ENCODE data around the gene ZNHIT3. TPM values are rescaled to one million over a fixed set of nuclear protein-coding genes. Genes with fewer than 3 reads are reported as not detected.

The ZNHIT3 gene
- total and polyA plus RNA-seq, 2 of the 13 experiments (the other 11 are each of a cell fraction or from before 2014, with no cell fraction given): 66.6 to 77.4 TPM

DNA sequence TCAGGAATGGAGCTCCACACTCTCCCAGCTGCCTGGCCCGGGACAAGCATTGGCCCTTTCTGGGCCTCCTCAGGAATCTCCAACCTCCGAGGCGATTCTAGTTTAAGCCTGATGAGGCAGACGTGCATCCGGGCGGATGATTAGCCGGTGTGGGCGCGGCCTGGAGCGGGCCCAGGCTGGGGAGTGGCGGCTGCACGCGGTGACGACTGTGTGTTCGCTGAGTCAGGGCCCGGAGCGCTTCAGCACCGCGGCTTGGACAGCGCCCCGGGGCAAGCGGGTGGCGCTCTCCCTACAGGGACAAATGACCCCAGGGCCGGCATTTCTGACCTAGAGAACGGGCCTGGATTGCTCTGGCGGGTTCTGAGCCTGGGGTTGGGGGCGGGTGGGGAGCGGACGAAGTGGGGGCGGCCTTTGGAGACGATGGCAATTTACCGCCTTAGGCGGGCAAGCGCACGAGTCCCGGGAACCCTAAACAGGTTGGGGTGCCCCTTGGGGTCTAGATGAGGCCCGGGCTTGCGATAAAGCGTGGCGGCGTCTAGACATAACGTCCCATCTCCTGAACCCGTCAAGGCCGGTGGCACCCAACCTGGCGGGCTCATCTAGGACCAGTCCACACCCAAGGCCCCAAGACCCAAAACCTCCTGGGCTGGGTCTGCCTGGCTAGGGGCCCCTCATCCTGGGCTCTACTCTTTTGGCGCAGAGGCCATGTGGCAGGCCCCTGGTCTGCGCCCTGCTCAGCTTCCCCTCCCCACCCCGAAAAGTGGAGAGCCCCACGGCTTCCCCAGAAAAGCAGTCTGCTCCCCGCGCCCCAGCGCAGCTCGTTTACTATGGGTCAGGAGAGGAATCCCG is 22.3 kb upstream of the ZNHIT3 start (continued):
- TF ChIP-seq KLF15 (CRISPR knock-in tag; IDR thresholded peaks at IDR 0.05; ENCODE audit: borderline replicate concordance): 0 out of 2 replicates have a peak, but pooled peaks have one; percentile 42
- no peak for TF ChIP-seq HCFC1 (IDR thresholded peaks at IDR 0.05; ENCODE audit: low read depth, low read length)
- no peak for TF ChIP-seq ATF4 (CRISPR knock-in tag; IDR thresholded peaks at IDR 0.05)
- TF ChIP-seq STAG1 (CRISPR knock-in tag; IDR thresholded peaks at IDR 0.05): no peak
- TF ChIP-seq USF2 (IDR thresholded peaks at IDR 0.05; ENCODE audit: low read depth, low read length): no peak
- no peak for TF ChIP-seq USF2 (CRISPR knock-in tag; IDR thresholded peaks at IDR 0.05; ENCODE audit: borderline replicate concordance)
- TF ChIP-seq ZFY (CRISPR knock-in tag; IDR thresholded peaks at IDR 0.05): peak; percentile 39; the same call in 1 of the 2 replicates
- no peak for TF ChIP-seq SMARCC2 (IDR thresholded peaks at IDR 0.05)
- no peak for TF ChIP-seq ZNF367 (CRISPR knock-in tag; IDR thresholded peaks at IDR 0.05; ENCODE audit: borderline replicate concordance)
- no peak for TF ChIP-seq ZNF850 (CRISPR knock-in tag; conservative IDR thresholded peaks at IDR 0.05)
- TF ChIP-seq ATF6 (CRISPR knock-in tag; conservative IDR thresholded peaks at IDR 0.05): no peak
- no peak for TF ChIP-seq ZNF770 (CRISPR knock-in tag; IDR thresholded peaks at IDR 0.05)
- peak; percentile 30; the same call in 1 of the 2 replicates for TF ChIP-seq SRY (CRISPR knock-in tag; IDR thresholded peaks at IDR 0.05)
- TF ChIP-seq ARNT (IDR thresholded peaks at IDR 0.05): no peak
- TF ChIP-seq, protein P1, sequence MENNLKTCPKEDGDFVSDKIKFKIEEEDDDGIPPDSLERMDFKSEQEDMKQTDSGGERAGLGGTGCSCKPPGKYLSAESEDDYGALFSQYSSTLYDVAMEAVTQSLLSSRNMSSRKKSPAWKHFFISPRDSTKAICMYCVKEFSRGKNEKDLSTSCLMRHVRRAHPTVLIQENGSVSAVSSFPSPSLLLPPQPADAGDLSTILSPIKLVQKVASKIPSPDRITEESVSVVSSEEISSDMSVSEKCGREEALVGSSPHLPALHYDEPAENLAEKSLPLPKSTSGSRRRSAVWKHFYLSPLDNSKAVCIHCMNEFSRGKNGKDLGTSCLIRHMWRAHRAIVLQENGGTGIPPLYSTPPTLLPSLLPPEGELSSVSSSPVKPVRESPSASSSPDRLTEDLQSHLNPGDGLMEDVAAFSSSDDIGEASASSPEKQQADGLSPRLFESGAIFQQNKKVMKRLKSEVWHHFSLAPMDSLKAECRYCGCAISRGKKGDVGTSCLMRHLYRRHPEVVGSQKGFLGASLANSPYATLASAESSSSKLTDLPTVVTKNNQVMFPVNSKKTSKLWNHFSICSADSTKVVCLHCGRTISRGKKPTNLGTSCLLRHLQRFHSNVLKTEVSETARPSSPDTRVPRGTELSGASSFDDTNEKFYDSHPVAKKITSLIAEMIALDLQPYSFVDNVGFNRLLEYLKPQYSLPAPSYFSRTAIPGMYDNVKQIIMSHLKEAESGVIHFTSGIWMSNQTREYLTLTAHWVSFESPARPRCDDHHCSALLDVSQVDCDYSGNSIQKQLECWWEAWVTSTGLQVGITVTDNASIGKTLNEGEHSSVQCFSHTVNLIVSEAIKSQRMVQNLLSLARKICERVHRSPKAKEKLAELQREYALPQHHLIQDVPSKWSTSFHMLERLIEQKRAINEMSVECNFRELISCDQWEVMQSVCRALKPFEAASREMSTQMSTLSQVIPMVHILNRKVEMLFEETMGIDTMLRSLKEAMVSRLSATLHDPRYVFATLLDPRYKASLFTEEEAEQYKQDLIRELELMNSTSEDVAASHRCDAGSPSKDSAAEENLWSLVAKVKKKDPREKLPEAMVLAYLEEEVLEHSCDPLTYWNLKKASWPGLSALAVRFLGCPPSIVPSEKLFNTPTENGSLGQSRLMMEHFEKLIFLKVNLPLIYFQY (CRISPR knock-in tag; IDR thresholded peaks at IDR 0.05; ENCODE audit: borderline replicate concordance): 0 out of 2 replicates have a peak, but pooled peaks have one; percentile 57
- TF ChIP-seq ZNF296 (CRISPR knock-in tag; conservative IDR thresholded peaks at IDR 0.05): no peak
- no peak for TF ChIP-seq NFKBIZ (CRISPR knock-in tag; IDR thresholded peaks at IDR 0.05)
